ENCODE results near the gene TTC23.

Gene TTC23

GRCh38 chr15:99187936-99188335 lies 61.4 kb downstream of the TTC23 start:
- no peak for DNase-seq

GRCh38 chr15:99185414-99186130 lies 63.8 kb downstream of the TTC23 start:
- DNase-seq = no peak

- DNase-seq = peak in 2 of 4 experiments; percentile 2 to 14
These were observed 66.6 kb downstream of the TTC23 start for GRCh38 chr15:99182791-99183190.

- peak; percentile 40 to 69 (median 48) for DNase-seq
These were observed 67.8 kb downstream of the TTC23 start for GRCh38 chr15:99181545-99181971.

GRCh38 chr15:99180964-99181306 lies 68.4 kb downstream of the TTC23 start:
- DNase-seq = no peak

- DNase-seq = no peak
These were observed 69.1 kb downstream of the TTC23 start for GRCh38 chr15:99180086-99180963.

GRCh38 chr15:99177679-99178078 lies 71.7 kb downstream of the TTC23 start:
- DNase-seq = no peak

- no peak for DNase-seq
These were observed 72.6 kb downstream of the TTC23 start for GRCh38 chr15:99176757-99177156.

GRCh38 chr15:99174567-99175395 lies 74.6 kb downstream of the TTC23 start:
- DNase-seq = no peak

GRCh38 chr15:99172989-99173388 lies 76.4 kb downstream of the TTC23 start:
- DNase-seq = no peak

GRCh38 chr15:99172171-99172570 lies 77.2 kb downstream of the TTC23 start:
- DNase-seq = no peak

- no peak for DNase-seq
These were observed 78.8 kb downstream of the TTC23 start for GRCh38 chr15:99170476-99171065.

- no peak for DNase-seq
These were observed 79.5 kb downstream of the TTC23 start for GRCh38 chr15:99169769-99170311.

- peak in 1 of 4 experiments; percentile 23 for DNase-seq
These were observed 80.5 kb downstream of the TTC23 start for GRCh38 chr15:99168601-99169580.

- DNase-seq = no peak
These were observed 81.7 kb downstream of the TTC23 start for GRCh38 chr15:99167640-99168039.

- DNase-seq = no peak
These were observed 82.2 kb downstream of the TTC23 start for GRCh38 chr15:99167201-99167600.

GRCh38 chr15:99165956-99166689 lies 83.3 kb downstream of the TTC23 start:
- no peak for DNase-seq

- no peak for DNase-seq
These were observed 84.2 kb downstream of the TTC23 start for GRCh38 chr15:99165020-99165790.

GRCh38 chr15:99164119-99164518 lies 85.3 kb downstream of the TTC23 start:
- DNase-seq = no peak
